HG03432 (cell line): ENCODE measurements around the gene UBR3.
"Not testable (repeated sequence)": the region's sequence is repeated elsewhere in the genome, so short reads cannot be mapped to it uniquely, and the experiment has no call there.

Experiments
- ATAC-seq: cut with Tn5 transposase; IDR thresholded peaks from one replicate; pipeline ENCODE4 v1.9.1; 2021; ENCODE audit warnings: mild to moderate bottlenecking, moderate library complexity; ENCODE audit not compliant: unreplicated experiment

The UBR3 gene

DNA sequence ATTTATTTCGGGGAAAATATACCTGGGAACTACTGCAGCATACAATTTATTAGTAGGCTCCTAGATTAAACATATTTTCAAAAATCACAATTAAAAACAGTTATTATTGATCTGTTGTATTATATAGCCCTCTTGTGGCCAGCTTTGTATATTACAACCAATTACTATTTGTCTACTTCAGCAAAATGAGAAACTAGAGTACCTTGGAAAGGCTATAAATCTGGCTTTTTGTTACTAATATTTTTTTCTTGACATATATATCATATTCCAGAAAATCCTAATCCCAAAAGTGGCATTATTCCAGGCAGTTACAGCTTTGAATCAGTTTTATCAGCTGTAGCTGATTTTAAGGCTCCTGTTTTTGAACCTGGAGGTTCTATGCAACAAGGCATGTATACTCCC, 101.2 kb downstream of the UBR3 start:
- ATAC-seq: no peak

DNA sequence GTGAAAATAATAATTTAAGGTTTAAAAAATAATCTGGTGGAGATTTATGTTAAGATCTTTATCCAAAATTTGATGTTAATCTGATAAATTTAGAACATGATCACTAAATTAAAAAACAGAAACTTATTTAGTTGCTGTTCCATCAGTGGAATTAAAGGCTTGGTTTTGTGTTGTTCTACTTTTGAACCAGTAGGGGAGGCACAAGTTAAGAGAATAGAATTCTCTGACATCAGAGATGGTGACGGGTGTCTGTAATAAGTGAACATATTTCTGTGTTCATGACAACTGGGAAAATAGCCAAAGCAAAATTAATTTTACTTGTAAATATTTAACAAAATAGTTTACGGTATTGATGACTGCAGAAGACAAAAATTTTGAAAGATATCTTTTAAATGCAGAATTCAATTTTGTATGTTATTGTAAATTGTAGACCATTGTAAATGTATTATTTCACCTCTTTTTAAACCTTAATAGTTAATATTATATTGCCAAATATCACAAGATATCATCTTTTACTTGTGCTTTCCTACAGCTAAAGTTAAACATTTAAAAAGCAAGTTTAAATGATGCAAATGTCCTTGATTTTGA, 106.0 kb downstream of the UBR3 start:
- ATAC-seq: no peak

DNA sequence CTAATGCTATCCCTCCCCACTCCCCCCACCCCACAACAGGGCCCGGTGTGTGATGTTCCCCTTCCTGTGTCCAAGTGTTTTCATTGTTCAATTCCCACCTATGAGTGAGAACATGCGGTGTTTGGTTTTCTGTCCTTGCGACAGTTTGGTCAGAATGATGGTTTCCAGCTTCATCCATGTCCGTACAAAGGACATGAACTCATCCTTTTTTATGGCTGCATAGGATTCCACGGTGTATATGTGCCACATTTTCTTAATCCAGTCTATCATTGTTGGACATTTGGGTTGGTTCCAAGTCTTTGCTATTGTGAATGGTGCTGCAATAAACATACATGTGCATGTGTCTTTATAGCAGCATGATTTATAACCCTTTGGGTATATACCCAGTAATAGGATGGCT, 109.4 kb downstream of the UBR3 start:
- ATAC-seq: not testable (repeated sequence)

DNA sequence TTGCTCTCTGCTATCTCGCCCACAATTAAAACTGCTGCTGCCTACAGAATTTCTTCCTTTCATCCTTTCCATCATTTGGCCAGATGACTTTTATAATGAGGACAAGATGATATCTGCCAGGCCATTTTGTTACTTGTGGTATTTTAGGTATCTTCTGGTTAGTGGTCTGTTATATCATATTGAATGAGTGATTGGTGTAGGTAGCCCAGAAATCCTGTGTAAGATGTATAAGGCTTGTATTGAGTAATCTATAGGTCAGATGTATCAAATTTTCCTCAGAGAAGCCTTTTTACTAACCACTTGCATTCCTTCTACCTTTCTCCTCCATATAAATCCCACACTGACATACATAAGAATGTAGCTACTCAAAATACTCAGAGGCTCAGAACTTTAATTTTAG, 118.3 kb downstream of the UBR3 start:
- ATAC-seq: no peak

DNA sequence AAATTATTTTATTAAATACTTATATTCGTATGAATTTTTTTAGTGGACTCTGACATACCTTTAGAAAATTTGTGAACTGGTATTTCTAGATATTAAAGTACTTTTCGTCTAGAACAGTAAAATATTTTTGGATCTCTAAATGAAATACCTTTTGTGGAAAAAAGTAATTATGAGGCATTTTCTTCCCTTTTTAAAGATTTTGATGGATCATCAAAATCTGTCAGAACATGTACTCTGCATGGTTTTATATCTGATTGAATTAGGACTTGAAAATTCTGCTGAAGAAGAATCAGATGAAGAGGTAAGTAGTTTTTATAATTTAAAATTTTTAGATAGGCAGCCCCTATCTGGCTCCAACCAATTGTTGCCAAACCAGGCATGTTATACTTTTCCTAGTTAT, 118.8 kb downstream of the UBR3 start:
- no peak for ATAC-seq

DNA sequence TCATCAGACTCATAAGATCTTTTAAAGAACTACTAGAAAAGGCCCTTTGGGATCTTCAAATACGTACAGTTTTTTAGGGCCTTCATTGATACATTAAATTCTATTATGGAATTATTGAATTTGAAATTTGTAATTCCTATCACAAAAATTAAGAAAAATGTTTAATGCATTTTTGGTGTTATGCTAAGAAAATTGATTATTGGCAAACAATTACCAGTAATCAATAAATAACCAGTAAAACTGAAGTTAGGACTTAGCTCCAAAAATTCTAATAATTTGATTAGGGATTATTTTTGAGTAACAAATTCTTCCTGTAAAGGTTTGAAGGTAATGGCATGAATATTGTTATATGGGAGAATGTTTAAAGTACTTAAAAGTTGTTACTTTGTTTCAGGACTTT, 119.3 kb downstream of the UBR3 start:
- no peak for ATAC-seq

DNA sequence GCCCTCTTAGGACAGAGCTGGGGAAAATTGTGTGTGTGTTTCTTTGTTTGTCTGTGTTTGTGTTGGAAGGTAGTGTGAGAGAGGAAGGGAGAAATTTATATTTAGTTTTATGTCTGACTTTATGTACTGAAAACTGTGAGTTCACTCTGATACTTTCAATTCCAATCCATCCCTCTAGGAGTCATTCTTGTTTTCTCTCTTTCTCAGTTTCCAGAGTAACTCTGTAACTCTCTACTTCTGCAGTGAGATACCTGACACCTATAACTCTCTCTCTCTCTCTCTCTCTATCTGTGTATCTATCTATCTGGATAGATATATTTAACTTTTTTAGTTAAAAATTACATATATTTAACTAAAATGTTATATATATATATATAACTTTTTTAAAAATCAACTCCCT, 128.7 kb downstream of the UBR3 start:
- no peak for ATAC-seq

DNA sequence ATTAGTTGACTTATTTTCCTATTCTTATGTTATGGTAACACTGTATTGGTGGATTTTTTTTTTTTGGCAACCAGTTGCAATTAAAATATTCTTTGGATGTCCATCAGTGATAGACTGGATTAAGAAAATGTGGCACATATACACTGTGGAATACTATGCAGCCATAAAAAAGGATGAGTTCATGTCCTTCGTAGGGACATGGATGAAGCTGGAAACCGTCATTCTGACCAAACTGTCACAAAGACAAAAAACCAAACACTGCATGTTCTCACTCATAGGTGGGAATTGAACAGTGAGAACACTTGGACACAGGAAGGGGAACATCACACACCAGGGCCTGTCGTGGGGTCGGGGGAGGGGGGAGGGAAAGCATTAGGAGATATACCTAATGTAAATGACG, 130.0 kb downstream of the UBR3 start:
- not testable (repeated sequence) for ATAC-seq

DNA sequence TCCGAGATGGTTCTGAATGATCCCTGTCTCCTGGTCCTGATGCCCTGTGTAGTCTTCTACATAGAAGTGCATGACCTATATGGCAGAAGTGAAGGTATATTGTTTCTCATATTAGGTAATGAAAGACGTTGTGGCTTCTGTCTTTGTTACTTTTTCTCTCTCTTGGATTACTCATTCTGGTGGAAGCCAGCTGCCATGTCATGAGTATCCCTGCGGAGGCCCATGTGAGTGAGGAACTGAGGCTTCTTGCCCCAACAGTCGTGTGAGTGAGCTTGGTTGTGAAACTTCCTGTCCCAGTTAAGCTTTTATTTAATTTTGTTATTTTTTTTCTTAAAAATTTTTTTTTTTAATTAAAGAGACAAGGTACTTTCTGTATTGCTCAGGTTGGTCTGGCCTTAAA, 134.7 kb downstream of the UBR3 start:
- no peak for ATAC-seq

DNA sequence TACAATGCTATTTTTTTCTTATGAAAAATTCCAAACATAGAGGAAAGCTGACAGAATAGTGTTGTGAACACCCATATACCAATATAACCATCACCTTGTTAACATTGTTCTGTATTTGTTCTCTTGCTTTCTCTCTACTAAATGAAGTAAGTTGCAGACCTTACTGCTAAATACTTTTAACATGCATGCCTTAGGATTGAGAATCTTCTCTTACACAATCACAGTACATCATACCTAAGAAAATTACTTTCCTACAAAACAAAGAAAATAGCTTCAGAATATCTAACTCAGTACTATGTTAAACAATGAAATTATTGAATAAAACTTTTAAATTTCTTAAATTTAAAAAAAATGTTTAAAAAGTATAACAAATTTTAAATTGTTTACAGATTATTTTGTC, 136.5 kb downstream of the UBR3 start:
- ATAC-seq: no peak

DNA sequence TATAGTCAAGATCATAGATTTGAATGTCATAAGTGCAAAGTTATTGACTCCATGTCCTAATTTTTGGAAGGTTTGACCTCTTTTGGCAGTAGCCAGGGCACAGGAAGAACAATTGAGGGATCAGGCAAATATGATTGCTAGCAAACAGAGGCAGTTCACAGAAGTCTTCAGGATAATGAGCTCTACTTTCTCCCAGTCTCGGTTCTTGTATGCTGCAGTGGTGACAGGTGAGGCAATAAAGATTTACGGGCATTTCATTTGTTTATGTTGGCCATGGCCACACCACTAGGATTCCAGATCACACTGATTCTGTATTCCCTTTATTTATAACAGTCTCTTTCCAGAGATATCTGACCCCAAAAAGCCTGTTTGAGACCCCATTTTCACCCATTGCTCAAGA, 137.5 kb downstream of the UBR3 start:
- no peak for ATAC-seq

DNA sequence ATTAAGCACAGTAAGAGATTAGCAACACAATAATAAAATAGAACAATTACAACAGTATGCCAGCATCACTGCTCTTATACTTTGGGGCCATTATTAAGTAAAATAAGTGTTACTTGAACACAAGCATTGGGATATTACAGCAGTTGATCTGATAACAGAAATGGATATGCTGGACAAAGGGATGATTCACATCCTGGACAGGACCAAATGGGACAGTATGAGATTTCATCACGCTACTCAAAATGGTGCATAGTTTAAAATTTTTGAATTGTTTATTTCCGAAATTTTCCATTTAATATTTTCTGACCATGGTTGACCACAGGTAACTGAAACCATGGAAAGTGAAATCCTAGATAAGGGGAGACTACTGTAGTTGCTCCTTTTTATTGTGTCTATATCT, 138.2 kb downstream of the UBR3 start:
- no peak for ATAC-seq

DNA sequence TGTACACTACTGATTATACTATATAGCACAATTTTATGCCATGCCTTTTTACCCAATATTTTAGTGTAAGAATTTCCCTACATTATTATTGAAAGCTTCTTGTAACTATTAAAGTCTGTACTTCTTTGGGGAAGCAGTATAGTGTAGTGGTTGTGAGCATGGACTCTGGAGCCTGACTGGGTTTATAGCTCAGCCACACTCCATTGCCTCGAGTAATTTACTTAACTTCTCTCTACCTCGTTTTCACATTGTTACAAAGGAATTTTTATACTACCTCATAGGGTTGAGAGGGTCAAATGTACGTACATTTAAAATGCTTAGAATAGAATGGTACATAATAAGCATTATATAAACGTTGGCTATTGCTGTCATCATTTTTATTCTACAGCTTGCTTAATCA, 139.2 kb downstream of the UBR3 start:
- no peak for ATAC-seq

DNA sequence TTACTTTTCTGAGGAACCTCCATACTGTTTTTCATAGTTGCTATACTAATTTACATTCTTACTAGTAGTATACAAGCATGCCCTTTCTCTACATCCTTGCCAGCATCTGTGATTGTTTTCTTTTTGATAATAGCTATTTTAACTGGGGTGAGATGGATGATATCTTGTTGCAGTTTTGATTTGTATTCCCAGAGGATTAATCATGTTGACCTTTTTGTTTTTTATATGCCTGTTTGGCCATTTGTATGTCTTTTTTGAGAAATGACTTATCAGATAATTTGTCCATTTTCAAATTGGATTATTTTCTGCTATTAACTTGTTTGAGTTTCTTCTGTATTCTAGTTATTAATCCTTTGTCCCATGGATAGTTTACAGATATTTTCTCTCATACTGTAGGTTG, 141.5 kb downstream of the UBR3 start:
- ATAC-seq: no peak

DNA sequence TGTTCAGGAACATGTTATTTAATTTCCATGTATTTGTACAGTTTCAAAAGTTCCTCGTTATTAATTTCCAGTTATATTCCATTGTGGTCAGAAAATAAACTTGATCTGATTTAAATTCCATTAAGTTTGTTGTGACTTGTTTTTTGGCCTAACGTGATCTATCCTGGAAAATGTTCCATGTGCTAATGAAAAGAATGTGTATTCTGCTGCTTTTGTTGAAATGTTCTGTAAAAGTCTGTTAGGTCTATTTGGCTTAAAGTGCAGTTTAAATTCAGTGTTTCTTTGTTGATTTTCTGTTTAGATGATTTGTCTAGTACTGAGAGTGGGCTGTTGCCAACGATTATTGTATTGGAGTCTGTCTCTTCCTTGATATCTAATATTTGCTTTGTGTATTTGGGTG, 148.0 kb downstream of the UBR3 start:
- ATAC-seq: no peak

DNA sequence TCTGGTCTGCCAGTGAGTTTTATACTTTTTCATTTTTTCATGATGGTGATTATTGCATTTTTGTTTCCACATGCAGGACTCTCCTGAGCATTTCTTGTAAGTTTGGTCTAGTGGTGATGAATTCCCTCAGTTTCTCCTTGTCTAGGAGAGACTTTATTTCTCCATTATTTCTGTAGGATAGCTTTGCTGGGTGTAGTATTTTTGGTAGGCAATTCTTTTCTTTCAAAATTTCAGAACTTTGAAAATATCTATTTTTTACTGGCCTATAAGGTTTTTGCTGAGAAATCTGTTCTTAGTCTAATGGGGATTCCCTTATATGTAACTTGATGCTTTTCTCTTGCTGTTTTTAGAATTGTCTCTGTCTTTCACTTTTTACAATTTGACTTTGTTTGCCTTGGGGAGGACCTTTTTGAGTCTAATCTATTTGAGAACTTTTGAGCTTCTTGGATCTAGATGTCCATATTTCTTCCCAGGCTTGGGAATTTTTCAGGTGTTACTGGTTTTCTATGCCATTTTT, 149.1 kb downstream of the UBR3 start:
- no peak for ATAC-seq

DNA sequence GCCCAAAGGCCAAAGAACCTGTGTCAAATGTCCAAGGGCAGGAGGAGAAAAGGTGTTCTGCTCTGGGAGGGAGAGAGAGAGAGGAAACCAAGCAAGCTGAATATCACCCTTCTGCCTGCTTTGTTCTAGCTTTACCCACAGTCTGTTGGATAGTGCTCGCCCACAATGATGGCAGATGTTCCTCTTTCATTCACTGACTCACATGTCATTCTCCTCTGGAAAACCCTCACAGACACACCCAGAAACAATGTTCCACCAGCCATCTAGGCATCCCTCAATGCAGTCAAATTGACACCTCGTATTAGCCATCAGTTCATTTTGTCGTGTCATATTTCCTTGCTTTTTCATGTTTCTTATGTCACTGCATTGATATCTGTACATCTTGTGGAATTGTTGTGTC, 150.3 kb downstream of the UBR3 start:
- no peak for ATAC-seq

DNA sequence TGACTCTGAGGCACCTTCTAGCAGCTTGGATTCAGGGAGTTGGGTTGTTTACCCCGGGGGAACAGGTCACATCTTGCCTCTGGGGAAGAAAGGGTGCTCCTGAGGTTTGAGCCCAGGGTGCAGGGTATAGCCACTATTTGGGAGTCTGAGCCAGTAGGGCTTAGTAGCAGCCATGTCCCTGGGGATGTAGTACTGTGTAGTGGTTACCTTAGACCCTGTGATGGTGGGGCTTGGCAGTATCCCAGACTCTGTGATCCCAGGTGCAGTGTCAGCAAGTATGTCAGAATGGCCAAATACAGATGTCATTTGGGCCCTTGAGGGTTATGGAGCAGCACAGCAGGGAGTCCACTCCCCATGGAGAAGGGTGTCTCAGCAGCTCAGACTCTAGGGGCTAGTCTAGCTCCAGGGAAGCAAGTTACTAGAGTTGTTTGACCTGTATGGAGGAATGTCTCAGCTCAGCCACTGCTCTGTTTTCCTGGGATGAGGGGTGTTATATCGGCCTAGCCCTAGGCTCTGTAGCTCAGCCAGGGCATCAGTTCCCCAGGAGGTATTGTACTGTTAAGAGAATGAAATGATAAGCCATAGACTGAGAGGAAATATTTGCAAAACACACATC, 151.3 kb downstream of the UBR3 start:
- ATAC-seq: no peak

DNA sequence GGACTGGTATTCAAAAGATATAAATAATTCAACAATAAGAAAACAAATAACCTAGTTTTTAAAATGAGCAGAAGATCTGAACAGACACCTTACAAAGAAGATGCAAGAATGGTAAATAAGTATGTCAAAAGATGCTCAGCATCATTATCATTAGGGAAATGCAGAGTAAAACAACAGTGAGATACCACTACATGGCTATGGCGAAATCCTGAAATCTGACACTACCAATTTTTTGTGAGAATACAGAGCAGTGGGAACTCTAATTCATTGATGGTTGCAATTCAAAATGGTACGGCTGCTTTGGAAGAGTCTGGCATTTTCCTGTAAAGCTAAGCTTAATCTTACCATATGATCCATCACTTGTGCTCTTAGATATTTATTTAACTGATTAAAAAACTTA, 151.8 kb downstream of the UBR3 start:
- ATAC-seq: no peak

DNA sequence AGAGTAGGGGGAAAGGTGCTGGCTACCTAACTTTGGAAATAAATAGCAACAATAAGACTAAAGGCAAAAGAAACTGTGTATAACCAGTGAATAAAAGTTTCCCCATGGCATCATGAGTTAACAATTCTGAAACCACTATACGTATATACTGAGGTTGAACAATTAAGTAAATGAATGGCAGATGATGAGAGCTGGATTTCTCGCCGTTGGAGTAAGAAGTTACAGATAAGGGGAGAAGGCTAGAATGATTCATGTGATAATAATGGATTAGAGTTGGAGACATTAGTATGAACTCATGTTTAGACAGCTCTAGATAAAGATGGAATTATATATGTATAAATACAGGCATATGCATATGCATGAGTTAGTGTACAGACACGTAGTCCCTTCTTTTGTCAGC, 152.7 kb downstream of the UBR3 start:
- no peak for ATAC-seq

DNA sequence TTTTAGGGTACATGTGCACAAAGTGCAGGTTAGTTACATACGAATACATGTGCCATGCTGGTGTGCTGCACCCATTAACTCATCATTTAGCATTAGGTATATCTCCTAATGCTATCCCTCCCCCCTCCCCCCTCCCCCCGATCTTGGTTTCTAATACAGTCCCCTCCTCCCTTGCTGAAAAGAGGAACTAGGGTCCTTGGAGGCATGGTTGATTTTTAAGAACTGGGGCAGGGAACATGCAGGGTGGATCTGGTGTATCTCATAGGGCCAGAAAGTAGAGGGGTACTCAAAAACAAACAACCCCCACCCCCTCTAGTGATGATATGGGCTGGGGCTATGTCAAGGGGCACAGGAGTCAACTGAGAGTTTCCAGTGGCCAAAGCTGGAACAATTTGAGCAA, 153.4 kb downstream of the UBR3 start:
- no peak for ATAC-seq

DNA sequence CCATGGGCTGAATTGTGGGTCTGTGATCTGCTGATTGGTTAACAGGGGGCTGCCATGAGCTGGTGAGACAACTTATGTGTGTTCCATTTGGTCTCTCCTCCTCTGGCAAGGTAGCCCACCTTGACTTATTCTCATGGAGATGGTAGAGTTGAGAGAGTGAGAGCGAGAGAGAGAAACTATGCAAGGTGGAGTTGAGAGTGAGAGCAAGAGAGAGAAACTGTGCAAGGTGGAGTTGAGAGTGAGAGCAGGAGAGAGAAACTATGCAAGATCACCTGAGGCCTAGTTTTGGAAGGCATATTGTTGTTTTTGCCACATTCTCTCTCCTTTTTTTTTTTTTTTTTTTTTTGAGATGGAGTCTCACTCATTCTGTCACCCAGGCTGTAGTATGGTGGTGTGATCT, 155.7 kb downstream of the UBR3 start:
- no peak for ATAC-seq

DNA sequence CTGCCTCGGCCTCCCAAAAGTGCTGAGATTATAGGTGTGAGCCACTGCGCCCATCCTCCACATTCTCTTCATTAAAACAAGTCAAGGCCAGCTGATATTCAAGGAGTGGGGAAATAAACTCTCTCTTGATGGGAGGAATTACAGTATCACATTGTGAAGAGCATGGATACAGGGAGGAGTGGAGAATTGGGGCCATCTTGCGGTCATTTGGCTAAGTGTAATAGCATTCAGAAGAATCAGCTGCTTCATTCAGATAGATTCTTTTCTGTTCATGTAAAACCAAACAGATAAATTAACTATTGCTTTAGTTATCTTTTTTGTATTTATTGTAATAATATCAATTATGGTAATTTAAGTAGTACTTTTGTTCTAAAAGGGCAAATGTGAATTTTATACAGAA, 156.3 kb downstream of the UBR3 start:
- no peak for ATAC-seq
